A549 (cell line): ENCODE results near the gene NOS2.
"Not testable (repeated sequence)": the region's sequence is repeated elsewhere in the genome, so short reads cannot be mapped to it uniquely, and the experiment has no call there.

Experiments used
- CBX8 ChIP-seq: fragments of 200-600 bp; sonication (generic); IDR thresholded peaks from 2 replicates; pipeline ENCODE4 v1.6.1; 2016
- ZC3H11A ChIP-seq: fragments of 450-650 bp; IDR thresholded peaks from 2 replicates; pipeline ENCODE4 v1.6.1; 2014; ENCODE audit warnings: antibody characterized with exemption, mild to moderate bottlenecking
- TF ChIP-seq, protein P1 (sequence below): fragments of >200 bp; sonication (Bioruptor Twin); formaldehyde crosslinking; IDR thresholded peaks from 3 replicates; pipeline ENCODE4 v1.5.1; 2016
- TF ChIP-seq, protein P2 (sequence below): fragments of 450-650 bp; IDR thresholded peaks from 2 replicates; pipeline ENCODE4 v1.6.1; 2014; ENCODE audit warnings: antibody characterized with exemption

DNA sequence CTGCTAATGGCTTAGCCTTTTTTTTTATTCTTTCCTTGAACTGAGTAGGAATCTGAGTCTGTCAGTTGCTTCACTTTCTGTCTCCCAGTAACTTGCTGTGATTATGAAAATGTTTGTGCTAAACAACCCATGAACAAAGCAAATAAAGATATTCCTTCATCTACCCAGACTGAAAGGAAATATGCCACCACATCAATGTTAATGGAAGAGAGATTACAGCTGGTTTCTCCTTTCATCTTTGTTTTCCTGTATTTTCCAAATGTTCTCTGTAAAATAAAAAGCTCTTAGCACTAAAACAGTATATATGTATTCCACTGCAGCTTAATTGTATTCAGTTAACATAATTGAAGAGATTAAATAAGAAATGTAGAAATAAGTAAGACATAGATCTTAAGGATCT lies 67.6 kb downstream of the NOS2 start:
- TF ChIP-seq, protein P1, sequence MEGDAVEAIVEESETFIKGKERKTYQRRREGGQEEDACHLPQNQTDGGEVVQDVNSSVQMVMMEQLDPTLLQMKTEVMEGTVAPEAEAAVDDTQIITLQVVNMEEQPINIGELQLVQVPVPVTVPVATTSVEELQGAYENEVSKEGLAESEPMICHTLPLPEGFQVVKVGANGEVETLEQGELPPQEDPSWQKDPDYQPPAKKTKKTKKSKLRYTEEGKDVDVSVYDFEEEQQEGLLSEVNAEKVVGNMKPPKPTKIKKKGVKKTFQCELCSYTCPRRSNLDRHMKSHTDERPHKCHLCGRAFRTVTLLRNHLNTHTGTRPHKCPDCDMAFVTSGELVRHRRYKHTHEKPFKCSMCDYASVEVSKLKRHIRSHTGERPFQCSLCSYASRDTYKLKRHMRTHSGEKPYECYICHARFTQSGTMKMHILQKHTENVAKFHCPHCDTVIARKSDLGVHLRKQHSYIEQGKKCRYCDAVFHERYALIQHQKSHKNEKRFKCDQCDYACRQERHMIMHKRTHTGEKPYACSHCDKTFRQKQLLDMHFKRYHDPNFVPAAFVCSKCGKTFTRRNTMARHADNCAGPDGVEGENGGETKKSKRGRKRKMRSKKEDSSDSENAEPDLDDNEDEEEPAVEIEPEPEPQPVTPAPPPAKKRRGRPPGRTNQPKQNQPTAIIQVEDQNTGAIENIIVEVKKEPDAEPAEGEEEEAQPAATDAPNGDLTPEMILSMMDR: not testable (repeated sequence)
- TF ChIP-seq, protein P2, sequence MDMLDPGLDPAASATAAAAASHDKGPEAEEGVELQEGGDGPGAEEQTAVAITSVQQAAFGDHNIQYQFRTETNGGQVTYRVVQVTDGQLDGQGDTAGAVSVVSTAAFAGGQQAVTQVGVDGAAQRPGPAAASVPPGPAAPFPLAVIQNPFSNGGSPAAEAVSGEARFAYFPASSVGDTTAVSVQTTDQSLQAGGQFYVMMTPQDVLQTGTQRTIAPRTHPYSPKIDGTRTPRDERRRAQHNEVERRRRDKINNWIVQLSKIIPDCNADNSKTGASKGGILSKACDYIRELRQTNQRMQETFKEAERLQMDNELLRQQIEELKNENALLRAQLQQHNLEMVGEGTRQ: not testable (repeated sequence)
- TF ChIP-seq ZC3H11A, CBX8: not testable (repeated sequence)
